Measurements from ENCODE around the gene RAB11FIP3.

DNA sequence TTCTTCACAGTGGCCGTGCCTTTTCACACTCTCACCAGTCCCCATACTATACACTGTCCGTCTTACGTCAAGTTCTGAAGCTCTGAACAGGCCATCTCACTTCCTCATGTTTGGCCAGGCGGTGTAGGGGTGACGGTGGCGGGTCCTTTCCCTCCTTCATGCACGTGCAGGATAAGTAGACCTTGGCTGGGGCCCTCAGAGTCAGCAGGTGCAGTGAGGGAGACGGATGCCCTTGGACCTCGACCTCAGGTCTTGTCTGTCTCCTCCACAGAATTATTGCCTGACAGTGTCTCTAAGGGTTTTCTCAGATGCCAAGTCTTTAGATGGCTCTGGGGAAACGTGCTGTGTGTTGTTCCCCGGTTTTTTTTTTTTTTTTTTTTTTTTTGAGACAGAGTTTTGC, 37.6 kb downstream of the RAB11FIP3 start:
- TF ChIP-seq CHD1 (IDR thresholded peaks at IDR 0.05; ENCODE audit: low read length), result no peak
- TF ChIP-seq EZH2 (IDR thresholded peaks at IDR 0.05; ENCODE audit: borderline replicate concordance, low read depth, low read length), result no peak
- no peak for TF ChIP-seq NFE2L1 (tag; IDR thresholded peaks at IDR 0.05; ENCODE audit: borderline replicate concordance, low read depth)
- no peak for TF ChIP-seq RNF2 (IDR thresholded peaks at IDR 0.05)
- TF ChIP-seq L3MBTL2 (IDR thresholded peaks at IDR 0.05), result no peak
- TF ChIP-seq, protein P1, sequence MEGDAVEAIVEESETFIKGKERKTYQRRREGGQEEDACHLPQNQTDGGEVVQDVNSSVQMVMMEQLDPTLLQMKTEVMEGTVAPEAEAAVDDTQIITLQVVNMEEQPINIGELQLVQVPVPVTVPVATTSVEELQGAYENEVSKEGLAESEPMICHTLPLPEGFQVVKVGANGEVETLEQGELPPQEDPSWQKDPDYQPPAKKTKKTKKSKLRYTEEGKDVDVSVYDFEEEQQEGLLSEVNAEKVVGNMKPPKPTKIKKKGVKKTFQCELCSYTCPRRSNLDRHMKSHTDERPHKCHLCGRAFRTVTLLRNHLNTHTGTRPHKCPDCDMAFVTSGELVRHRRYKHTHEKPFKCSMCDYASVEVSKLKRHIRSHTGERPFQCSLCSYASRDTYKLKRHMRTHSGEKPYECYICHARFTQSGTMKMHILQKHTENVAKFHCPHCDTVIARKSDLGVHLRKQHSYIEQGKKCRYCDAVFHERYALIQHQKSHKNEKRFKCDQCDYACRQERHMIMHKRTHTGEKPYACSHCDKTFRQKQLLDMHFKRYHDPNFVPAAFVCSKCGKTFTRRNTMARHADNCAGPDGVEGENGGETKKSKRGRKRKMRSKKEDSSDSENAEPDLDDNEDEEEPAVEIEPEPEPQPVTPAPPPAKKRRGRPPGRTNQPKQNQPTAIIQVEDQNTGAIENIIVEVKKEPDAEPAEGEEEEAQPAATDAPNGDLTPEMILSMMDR (IDR thresholded peaks at IDR 0.05 in 2 of 3, conservative IDR thresholded peaks at IDR 0.05 in 1 of 3; ENCODE audit: insufficient read depth in 2 of 3, low read depth in 1 of 3, low read length in 3 of 3), result no peak

All from K562 (cell line).